GM12873 (cell line): ENCODE data around the gene KCNA2.
A peak's percentile ranks its signal among the peaks of the same experiment; 100 is the strongest.

ENCODE experiments used
- TF ChIP-seq, protein P1 (sequence below): IDR thresholded peaks from 2 replicates; pipeline ENCODE4 v1.5.1; 2012; ENCODE audit warnings: low read depth, mild to moderate bottlenecking, moderate library complexity, low read length, control low read depth; ENCODE audit not compliant: insufficient read depth; ENCODE audit errors: missing control alignments

The KCNA2 gene

DNA sequence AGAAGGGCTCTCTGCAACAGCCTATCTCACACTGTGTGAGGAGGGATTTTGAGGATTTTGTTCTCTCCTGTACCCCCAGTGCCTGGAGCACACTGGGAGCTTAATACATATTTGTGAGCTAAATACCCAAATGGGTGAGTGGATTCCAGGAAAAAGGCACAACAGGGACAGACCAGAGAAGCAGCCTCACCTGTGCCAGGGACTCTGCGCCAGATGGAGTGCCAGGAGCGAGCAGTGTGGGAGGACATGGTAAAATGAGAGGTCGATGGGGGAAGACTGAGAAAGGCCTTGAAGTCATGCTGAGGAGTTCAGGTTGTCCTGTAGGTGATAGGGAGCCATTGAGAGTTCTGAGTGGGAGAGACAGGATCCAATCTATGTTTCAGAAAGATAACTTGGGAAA lies 11.0 kb upstream of the KCNA2 start:
- TF ChIP-seq, protein P1, sequence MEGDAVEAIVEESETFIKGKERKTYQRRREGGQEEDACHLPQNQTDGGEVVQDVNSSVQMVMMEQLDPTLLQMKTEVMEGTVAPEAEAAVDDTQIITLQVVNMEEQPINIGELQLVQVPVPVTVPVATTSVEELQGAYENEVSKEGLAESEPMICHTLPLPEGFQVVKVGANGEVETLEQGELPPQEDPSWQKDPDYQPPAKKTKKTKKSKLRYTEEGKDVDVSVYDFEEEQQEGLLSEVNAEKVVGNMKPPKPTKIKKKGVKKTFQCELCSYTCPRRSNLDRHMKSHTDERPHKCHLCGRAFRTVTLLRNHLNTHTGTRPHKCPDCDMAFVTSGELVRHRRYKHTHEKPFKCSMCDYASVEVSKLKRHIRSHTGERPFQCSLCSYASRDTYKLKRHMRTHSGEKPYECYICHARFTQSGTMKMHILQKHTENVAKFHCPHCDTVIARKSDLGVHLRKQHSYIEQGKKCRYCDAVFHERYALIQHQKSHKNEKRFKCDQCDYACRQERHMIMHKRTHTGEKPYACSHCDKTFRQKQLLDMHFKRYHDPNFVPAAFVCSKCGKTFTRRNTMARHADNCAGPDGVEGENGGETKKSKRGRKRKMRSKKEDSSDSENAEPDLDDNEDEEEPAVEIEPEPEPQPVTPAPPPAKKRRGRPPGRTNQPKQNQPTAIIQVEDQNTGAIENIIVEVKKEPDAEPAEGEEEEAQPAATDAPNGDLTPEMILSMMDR: no peak

DNA sequence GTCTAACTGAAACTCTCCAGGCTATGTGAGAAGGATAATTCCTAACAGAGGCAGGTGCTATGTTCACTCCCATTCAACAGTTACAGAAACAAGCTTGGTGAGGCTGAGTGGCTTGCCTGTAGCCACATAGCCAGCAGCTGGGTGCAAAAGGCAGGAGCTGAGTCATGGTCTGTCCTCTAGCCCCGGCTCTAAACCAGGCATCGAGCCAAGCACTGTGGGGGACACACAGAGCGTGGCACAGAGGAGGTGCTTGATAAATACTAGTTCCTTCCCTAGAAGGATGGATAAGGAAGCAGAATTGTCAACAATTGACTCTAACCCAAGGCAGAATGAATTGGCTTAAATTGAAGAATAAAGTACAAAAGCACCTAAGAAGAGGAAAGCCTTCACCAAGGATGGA lies 10.4 kb upstream of the KCNA2 start:
- TF ChIP-seq, protein P1: no peak

DNA sequence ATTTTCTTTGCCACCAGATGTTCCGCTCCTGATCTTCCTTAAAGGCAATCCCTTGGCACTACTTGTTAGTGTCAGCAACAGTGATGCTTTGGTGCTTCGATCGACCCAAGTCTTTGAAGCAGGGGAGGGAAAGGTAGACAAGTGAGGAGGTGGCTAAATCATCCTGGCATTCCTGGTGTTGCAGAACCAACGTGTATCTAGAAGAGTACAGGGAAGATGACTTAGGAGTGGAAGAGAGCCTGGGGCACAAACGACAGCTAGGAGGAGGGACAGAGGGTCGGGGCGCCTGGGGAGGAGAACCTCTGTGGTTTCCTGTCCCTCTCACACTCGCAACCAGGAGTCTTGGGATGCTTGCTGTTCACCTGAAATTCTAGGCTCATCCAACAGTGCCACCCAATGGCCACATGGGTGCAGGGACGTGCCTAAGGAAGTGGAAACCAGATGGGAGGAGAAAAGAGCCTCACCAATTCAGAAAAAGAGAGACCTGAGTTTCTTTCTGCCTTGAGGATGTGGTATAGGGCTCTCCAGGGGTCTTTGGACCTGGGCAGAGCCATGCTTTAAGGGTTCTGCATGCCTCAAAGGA lies 9.5 kb upstream of the KCNA2 start:
- TF ChIP-seq, protein P1: peak; percentile 81

DNA sequence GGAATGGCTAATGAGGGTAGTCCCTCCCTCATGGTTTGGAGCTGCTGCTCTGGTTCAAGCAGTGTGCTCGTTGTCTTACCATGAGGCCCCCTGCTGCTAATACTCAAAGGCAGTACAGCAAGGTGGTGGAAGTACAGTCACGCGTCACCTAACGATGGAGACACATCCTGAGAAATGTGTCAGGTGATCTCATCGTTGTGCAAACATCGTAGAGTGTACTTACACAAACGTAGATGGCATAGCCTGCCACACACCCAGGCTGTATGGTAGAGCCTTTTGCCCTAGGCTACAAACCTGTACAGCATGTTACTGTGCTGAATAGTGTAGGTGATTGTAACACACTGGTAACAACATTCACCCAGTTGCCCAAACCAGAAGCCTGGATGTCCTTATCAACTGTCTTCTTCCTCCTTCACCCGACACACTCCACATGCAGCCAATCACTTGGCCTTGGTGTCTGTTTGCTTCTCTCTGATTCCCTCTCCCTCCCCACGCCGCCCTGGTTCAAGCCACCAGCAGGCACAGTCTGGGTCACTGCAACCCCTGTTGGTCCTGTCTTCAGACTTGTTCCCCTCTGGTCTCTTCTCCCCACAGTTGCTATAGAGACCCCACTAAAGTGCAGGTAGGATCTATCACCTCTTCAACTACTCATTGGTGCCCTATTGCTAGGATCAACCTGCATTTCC lies 6.0 kb upstream of the KCNA2 start:
- TF ChIP-seq, protein P1: no peak

DNA sequence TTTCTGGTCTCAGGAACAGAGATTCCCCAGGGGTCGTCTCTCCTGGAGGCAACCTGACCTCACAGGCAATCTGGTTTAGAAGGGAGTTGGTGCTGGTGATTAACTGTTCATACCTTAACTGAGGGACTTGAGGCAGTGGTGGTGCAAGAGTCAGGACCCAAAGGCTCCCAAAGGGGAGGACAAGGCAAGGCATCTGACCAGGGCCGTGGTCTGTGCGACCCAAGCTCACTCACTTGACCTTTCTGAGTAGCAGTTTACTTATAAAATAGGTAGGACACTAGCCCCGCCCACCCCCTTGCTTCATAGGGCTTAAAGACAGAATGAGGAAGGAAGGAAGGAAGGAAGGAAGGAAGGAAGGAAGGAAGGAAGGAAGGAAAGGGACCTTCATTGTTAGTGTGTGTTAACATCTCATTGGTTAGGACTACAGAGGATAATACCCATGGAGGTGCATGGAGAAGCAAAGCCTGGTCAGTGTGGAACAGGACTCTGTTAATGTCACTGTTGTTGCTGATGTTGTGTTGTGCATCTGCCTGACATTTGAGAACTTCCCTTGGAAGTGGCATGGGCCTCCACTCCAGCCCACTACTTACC lies 4.6 kb upstream of the KCNA2 start:
- TF ChIP-seq, protein P1: no peak

DNA sequence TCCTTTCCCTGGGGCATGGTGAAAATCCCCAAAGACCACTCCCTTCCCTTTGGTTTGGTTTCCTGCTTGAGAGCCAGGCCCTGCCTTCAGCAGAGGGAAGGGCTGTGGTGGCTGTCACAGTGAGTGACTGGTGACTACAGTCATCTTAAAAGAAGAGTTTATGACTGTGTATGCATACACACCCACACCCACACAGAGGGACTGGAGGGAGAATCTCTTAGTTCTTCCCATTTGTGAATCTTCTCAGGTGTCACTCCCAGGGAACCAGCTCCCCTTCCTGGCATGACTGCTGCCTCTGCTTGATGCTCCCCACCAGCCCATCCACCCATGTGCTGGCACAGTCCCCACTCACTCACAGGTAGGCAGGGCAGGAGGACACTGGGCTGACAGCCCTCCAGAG lies 3.9 kb upstream of the KCNA2 start:
- TF ChIP-seq, protein P1: no peak

DNA sequence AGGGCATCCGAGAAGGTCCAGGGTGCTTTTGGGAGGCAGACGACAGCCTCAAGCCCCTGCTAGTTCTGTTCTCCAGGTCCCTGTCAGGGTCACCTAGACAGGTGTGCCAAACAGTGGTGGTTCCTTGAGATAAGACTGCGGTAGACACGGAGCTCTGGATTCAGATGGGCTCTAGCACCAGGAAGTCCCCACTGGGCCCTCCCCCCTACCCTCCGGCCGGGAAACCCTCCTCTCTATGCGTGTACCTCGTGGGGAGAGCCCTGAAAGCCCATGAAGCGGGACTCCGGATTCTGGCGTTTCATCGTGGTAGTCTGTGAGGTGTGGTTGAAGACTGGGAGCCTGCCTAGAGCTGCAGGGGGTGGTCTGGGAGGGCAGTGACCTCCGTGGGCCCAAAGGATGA lies 2.1 kb upstream of the KCNA2 start:
- TF ChIP-seq, protein P1: no peak
